Keratinocyte (primary cell): ENCODE results near the gene CTDSPL. TPM values are rescaled to one million over a fixed set of nuclear protein-coding genes. Genes with fewer than 3 reads are reported as not detected.

Experiments used
- DNase-seq: peaks from one replicate; pipeline ENCODE4 v3.0.0-alpha.2; 2011; ENCODE audit warnings: low read depth, missing footprints, low spot score
- FAIRE-seq: peaks from 2 replicates; lab custom pipeline; 2011; peaks lifted over from hg19 to GRCh38; lab: Jason Lieb, UNC
- H2AFZ ChIP-seq: 2 replicates; pipeline ENCODE4 v1.6.0; 2012; ENCODE audit warnings: low read length, control low read depth, inconsistent platforms; ENCODE audit not compliant: control insufficient read depth
- H3K27ac ChIP-seq: 2 replicates; pipeline ENCODE4 v1.5.1; 2011; ENCODE audit warnings: low read length; ENCODE audit not compliant: control insufficient read depth, insufficient read depth
- H3K27me3 ChIP-seq: 3 replicates; pipeline ENCODE4 v1.6.0; 2011; ENCODE audit warnings: low read length; ENCODE audit not compliant: control insufficient read depth, insufficient read depth; ENCODE audit errors: extremely low read depth
- H3K36me3 ChIP-seq, 2 experiments: 2 replicates in 1 of 2; 3 replicates in 1 of 2; pipeline ENCODE4 v1.5.1; 2011; ENCODE audit warnings: low read length in 2 of 2, mild to moderate bottlenecking in 1 of 2; ENCODE audit not compliant: control insufficient read depth in 2 of 2, insufficient read depth in 2 of 2; ENCODE audit errors: extremely low read depth in 1 of 2
- H3K4me1 ChIP-seq: 3 replicates; pipeline ENCODE4 v1.5.1; 2011; ENCODE audit warnings: low read length; ENCODE audit not compliant: control insufficient read depth, insufficient read depth; ENCODE audit errors: extremely low read depth
- H3K4me2 ChIP-seq: 3 replicates; pipeline ENCODE4 v1.6.0; 2011; ENCODE audit warnings: low read depth, low read length; ENCODE audit not compliant: control insufficient read depth, insufficient read depth; ENCODE audit errors: extremely low read depth
- H3K4me3 ChIP-seq, 3 experiments: fragments of 200-600 bp in 1 of 3; sonication (generic) in 1 of 3; 2 replicates in 2 of 3; 3 replicates in 1 of 3; pipeline ENCODE4 v1.5.1; 2011 to 2016; ENCODE audit warnings: low read length in 3 of 3, mild to moderate bottlenecking in 3 of 3, control low read depth in 2 of 3, inconsistent platforms in 1 of 3, low read depth in 1 of 3, mixed read lengths in 1 of 3, mixed run types in 1 of 3, moderate library complexity in 1 of 3; ENCODE audit not compliant: control insufficient read depth in 2 of 3, insufficient read depth in 2 of 3; ENCODE audit errors: extremely low read depth in 1 of 3
- H3K79me2 ChIP-seq: 2 replicates; pipeline ENCODE4 v1.6.0; 2012; ENCODE audit warnings: low read length; ENCODE audit not compliant: control insufficient read depth, insufficient read depth
- H3K9ac ChIP-seq: 3 replicates; pipeline ENCODE4 v1.6.0; 2011; ENCODE audit warnings: low read length; ENCODE audit not compliant: control insufficient read depth, insufficient read depth; ENCODE audit errors: extremely low read depth
- H3K9me1 ChIP-seq: 3 replicates; pipeline ENCODE4 v1.6.0; 2011; ENCODE audit warnings: low read length; ENCODE audit not compliant: control insufficient read depth, insufficient read depth; ENCODE audit errors: extremely low read depth
- H3K9me3 ChIP-seq: 2 replicates; pipeline ENCODE4 v1.5.1; 2012; ENCODE audit warnings: low read depth, low read length; ENCODE audit not compliant: control insufficient read depth
- H4K20me1 ChIP-seq: 3 replicates; pipeline ENCODE4 v1.6.0; 2011; ENCODE audit warnings: low read length; ENCODE audit not compliant: control insufficient read depth, insufficient read depth; ENCODE audit errors: extremely low read depth
- CTCF ChIP-seq, 3 experiments: IDR thresholded peaks in 1 of 3; conservative IDR thresholded peaks in 1 of 3; optimal IDR thresholded peaks in 1 of 3; 2 replicates in 2 of 3; 3 replicates in 1 of 3; pipeline versions ENCODE3 to v1.5.1; 2011; ENCODE audit warnings: low read length in 3 of 3, mild to moderate bottlenecking in 3 of 3, moderate library complexity in 2 of 3, control low read depth in 1 of 3, inconsistent platforms in 1 of 3; ENCODE audit not compliant: insufficient read depth in 2 of 3; ENCODE audit errors: extremely low read depth in 1 of 3
- EZH2 ChIP-seq: IDR thresholded peaks from one replicate; pipeline ENCODE4 v1.6.1; 2012; ENCODE audit warnings: inconsistent platforms, mild to moderate bottlenecking, low read length, moderate library complexity
- dilution Hi-C: fragments of 300-500 bp; cut with MboI; formaldehyde crosslinking; loops from one replicate; pipeline ENCODE4 v1.7.0; 2020; ENCODE audit warnings: low sequenced_read_pairs; ENCODE audit not compliant: extremely low pct_ligation_motif_present
- polyA plus RNA-seq, 5 experiments: library from polyadenylated mRNA; depleted of rRNA in 3 of 5; stranded (reverse) in 3 of 5; stranded (forward) in 1 of 5; unstranded in 1 of 5; fragments of >200 nt; gene quantifications; 1 replicate in 1 of 5; 2 replicates in 3 of 5; 3 replicates in 1 of 5; pipeline versions ENCODE4 v1.2.1 to v1.2.3, GENCODE V29; 2011 to 2012; ENCODE audit warnings: missing spikeins in 2 of 5, low read depth in 1 of 5, low replicate concordance in 1 of 5

Gene CTDSPL
- polyA plus RNA-seq, 1 donor (not counting 4 experiments of a cell fraction or from before 2014, with no cell fraction given): 83.2 TPM

GRCh38 chr3:37905346-37905745 lies 43.7 kb downstream of the CTDSPL start:
- H3K4me2 ChIP-seq: no peak overlapping the region
- H3K27me3 ChIP-seq: no peaks in the 10 kb centered on the region
- peaks cover 27% of the 10 kb centered on the region for H3K4me1 ChIP-seq
- no peak overlapping the region for H3K27ac ChIP-seq
- H4K20me1 ChIP-seq: no peaks in the 10 kb centered on the region
- dilution Hi-C loops: no loop called here
- H2AFZ ChIP-seq: no peak overlapping the region
- H3K36me3 ChIP-seq: peaks cover 3 to 16% of the 10 kb centered on the region in 2 experiments
- DNase-seq: no peak
- H3K9me1 ChIP-seq: no peaks in the 10 kb centered on the region
- no peak for FAIRE-seq
- H3K9ac ChIP-seq: no peak overlapping the region
- H3K4me3 ChIP-seq: no peak overlapping the region
- H3K79me2 ChIP-seq: peaks cover 72% of the 10 kb centered on the region
- no peaks in the 10 kb centered on the region for H3K9me3 ChIP-seq
- TF ChIP-seq CTCF (optimal IDR thresholded peaks at IDR 0.05 in 1 of 3, IDR thresholded peaks at IDR 0.05 in 1 of 3, conservative IDR thresholded peaks at IDR 0.05 in 1 of 3; ENCODE audit: extremely low read depth in 1 of 3, insufficient read depth in 2 of 3, low read length in 3 of 3): no peak
- no peak for TF ChIP-seq EZH2

GRCh38 chr3:37905987-37906674 lies 44.5 kb downstream of the CTDSPL start:
- Histone ChIP-seq H2AFZ (no peak overlapping the region), H3K36me3 (peaks cover 3 to 16% of the 10 kb centered on the region in 2 experiments), H3K27me3 (no peaks in the 10 kb centered on the region), H3K4me2 (no peak overlapping the region), H3K9ac (no peak overlapping the region), H3K9me3 (no peaks in the 10 kb centered on the region), H3K9me1 (no peaks in the 10 kb centered on the region), H3K4me3 (no peak overlapping the region), H4K20me1 (no peaks in the 10 kb centered on the region), H3K79me2 (peaks cover 75% of the 10 kb centered on the region), H3K4me1 (peaks cover 27% of the 10 kb centered on the region), H3K27ac (no peak overlapping the region)
- DNase-seq (no peak), FAIRE-seq (no peak)
- TF ChIP-seq EZH2 (no peak), CTCF (optimal IDR thresholded peaks at IDR 0.05 in 1 of 3, IDR thresholded peaks at IDR 0.05 in 1 of 3, conservative IDR thresholded peaks at IDR 0.05 in 1 of 3; ENCODE audit: extremely low read depth in 1 of 3, insufficient read depth in 2 of 3, low read length in 3 of 3) (no peak)
- dilution Hi-C loops: no loop called here
